GM13976 (cell line): ENCODE data around the gene NUP62.
"Not testable (repeated sequence)": the region's sequence is repeated elsewhere in the genome, so short reads cannot be mapped to it uniquely, and the experiment has no call there.

Experiments used
- DNase-seq: peaks from one replicate; pipeline ENCODE4 v3.0.0; 2012; ENCODE audit warnings: low spot score
- CTCF ChIP-seq: IDR thresholded peaks from 2 replicates; pipeline ENCODE4 v1.5.1; 2012; ENCODE audit warnings: borderline replicate concordance, mild to moderate bottlenecking; ENCODE audit not compliant: insufficient read depth; ENCODE audit errors: extremely low read depth, missing control alignments, control extremely low read depth
- in situ Hi-C: fragments of 300-500 bp; cut with MboI; formaldehyde crosslinking; loops from one replicate; pipeline ENCODE4 v1.12.0; 2022; ENCODE audit warnings: low sequenced_read_pairs, mixed read lengths, inconsistent platforms; ENCODE audit not compliant: unreplicated experiment

NUP62 gene

GRCh38 chr19:49973987-49974386 is 44.7 kb upstream of the NUP62 start:
- DNase-seq = no peak
- no peak for TF ChIP-seq CTCF
- in situ Hi-C loops = no loop called here

DNA sequence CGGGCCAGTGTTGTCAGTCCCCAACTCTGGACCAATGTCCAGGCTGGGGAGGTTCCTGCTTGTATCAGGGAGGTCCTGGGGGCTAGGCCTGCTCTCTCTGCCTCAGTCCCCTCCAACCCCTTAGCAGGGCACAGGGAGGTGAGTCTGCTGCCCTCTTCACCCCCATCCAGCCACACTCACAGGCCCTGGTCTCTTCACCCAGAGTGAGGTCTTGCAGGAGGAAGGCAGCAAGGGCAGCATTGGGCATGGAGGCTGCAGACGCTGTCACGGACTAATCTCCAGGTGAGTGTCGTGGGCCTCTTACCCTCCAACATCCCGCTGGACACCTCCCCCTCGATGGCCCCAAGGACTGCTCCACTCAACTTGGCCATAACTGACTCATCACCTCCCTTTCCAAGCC is 43.5 kb upstream of the NUP62 start:
- in situ Hi-C loops = no loop called here
- DNase-seq = no peak
- TF ChIP-seq CTCF = no peak

DNA sequence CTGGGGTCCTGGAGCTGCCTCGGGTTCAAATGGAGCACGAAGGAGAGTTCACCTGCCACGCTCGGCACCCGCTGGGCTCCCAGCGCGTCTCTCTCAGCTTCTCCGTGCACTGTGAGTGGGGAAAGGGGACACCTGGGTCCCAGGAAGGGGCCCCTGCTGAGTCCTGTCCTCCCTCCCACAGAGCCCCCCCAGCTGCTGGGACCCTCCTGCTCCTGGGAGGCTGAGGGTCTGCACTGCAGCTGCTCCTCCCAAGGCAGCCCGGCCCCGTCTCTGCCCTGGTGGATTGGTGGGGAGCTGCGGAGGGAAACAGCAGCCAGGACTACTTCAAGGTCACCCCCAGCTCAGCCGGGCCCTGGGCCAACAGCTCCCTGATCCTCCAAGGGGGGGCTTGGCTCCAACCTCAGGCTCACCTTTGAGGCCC is 42.7 kb upstream of the NUP62 start:
- in situ Hi-C loops = no loop called here
- no peak for TF ChIP-seq CTCF
- DNase-seq = no peak

DNA sequence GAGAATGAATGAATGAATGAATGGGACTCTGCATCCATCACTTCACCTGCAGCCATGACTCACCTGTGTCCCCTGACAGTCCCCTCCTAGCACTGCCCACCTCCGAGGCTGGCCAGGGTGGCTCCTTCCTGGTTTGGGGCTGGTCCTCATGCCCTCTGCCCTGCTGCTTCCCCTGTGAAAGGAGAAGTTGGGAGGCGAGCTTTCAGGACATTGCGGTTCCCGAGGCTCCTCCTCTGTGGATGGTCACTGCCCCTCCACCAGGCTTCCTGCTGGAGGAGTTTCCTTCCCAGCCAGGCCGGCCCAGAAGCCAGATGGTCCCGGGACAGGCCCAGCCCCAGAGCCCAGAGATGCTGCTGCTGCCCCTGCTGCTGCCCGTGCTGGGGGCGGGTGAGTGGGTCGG is 40.1 kb upstream of the NUP62 start:
- in situ Hi-C loops, DNase-seq: not testable (repeated sequence)

DNA sequence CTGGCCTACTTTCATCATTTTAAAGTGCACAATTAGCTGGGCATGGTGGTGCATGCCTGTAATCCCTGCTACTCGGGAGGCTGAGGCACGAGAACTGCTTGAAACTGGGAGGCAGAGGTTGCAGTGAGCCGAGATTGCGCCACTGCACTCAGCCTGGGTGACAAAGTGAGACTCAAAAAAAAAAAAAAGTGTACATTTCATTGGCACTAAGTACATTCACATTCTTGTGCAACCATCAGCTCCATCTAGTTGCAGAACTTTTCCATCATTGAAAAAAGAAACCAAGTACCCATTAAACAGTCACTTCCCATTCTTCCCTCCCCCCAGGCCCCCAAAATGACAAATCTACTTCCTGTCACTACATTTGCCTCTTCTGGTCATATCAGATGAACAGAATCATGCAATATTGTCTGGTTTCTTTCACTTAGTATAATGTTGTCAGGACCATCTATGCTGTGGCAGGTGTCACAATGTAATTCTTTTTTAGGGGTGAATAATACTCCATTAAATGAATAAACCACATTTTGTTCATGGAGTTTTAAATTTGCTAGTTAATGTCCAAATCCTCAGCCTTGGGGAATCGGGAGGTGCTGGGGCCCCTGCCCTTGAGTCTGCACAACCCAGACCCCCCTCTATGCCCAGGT is 39.1 kb upstream of the NUP62 start:
- in situ Hi-C loops = no loop called here
- no peak for DNase-seq
- no peak for TF ChIP-seq CTCF

- not testable (repeated sequence) for DNase-seq
Measured at GRCh38 chr19:49960980-49961379, 31.7 kb upstream of the NUP62 start, which contains the start of gene SIGLEC11. Gene SIGLEC11 (minus strand): TSS chr19:49961172. CDS start chr19:49961081, 91 bp downstream.

GRCh38 chr19:49959892-49960291 is 30.6 kb upstream of the NUP62 start:
- DNase-seq, in situ Hi-C loops: not testable (repeated sequence)

More at GRCh38 chr19:49960980-49961379, 31.7 kb upstream of the NUP62 start, which contains the start of gene SIGLEC11:
- in situ Hi-C loops = not testable (repeated sequence)

- in situ Hi-C loops, DNase-seq: not testable (repeated sequence)
Measured at GRCh38 chr19:49958596-49958995, 29.3 kb upstream of the NUP62 start.

GRCh38 chr19:49958144-49958543 is 28.8 kb upstream of the NUP62 start:
- DNase-seq, in situ Hi-C loops: not testable (repeated sequence)
